Uterus (tissue), 2 donors: Measurements from ENCODE around the gene DNAJC18.

Source experiments
- POLR2A ChIP-seq, 2 donors: fragments of 450-650 bp; IDR thresholded peaks; one replicate each; pipeline ENCODE4 v1.6.1; 2016; ENCODE audit warnings: antibody characterized with exemption in 2 of 2, mild to moderate bottlenecking in 1 of 2, moderate library complexity in 1 of 2
- TF ChIP-seq, protein P1 (sequence below), 4 experiments: fragments of 200-600 bp in 2 of 4; fragments of 450-650 bp in 2 of 4; sonication (generic) in 2 of 4; IDR thresholded peaks; one replicate each; pipeline ENCODE4 v1.5.1; 2016 to 2019; ENCODE audit warnings: antibody characterized with exemption in 4 of 4, mild to moderate bottlenecking in 2 of 4, moderate library complexity in 1 of 4

DNA sequence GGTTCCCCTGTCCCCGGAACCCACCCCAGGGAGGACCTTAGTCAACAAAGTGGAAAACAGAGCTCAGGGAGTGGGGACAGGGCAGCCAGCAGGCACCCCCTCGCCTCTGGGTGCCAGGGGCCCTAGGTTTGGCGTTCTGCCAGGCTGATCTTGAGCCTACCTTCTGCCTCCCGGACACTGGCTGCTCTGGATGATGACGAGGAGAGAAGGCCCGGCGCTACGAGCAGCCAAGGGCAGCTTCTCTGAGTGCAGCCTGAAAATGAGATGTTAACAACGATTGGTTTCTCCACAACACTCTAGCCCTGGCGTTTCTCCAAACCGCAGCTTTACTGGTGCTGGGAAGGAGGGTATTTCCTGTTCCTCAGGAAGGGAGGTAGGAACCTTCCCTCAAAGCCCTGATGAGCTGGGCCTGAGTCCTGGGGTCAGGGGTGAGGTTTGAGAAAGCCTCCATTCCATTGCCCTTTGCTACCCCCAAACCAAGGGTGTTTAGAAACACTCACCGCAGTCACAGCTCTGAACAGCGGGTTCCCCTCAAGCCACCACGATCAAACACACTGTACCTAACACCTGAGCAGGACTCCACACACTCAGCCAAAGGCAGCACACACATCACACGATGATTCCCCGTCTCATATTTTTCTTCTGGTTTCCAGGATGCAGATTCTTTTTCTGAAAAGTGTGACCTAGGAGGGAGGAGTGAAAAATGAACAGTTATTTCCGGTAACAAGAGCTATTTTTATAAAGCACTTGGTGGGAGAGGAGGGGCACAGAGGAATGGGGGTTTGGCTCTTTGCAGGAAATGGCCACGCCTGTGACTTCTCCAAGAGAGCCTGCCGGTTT lies 42.9 kb upstream of the DNAJC18 start, which contains the start of gene STING1:
- TF ChIP-seq, protein P1, sequence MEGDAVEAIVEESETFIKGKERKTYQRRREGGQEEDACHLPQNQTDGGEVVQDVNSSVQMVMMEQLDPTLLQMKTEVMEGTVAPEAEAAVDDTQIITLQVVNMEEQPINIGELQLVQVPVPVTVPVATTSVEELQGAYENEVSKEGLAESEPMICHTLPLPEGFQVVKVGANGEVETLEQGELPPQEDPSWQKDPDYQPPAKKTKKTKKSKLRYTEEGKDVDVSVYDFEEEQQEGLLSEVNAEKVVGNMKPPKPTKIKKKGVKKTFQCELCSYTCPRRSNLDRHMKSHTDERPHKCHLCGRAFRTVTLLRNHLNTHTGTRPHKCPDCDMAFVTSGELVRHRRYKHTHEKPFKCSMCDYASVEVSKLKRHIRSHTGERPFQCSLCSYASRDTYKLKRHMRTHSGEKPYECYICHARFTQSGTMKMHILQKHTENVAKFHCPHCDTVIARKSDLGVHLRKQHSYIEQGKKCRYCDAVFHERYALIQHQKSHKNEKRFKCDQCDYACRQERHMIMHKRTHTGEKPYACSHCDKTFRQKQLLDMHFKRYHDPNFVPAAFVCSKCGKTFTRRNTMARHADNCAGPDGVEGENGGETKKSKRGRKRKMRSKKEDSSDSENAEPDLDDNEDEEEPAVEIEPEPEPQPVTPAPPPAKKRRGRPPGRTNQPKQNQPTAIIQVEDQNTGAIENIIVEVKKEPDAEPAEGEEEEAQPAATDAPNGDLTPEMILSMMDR (IDR thresholded peaks at IDR 0.05), result no peak
- TF ChIP-seq POLR2A (IDR thresholded peaks at IDR 0.05), result no peak
